ENCODE data around the gene VPS26C. TPM values are rescaled to one million over a fixed set of nuclear protein-coding genes. Genes with fewer than 3 reads are reported as not detected.

The VPS26C gene
- total and polyA plus RNA-seq, 2 of the 13 experiments (the other 11 are each of a cell fraction or from before 2014, with no cell fraction given), result 30.3 to 39.7 TPM

DNA sequence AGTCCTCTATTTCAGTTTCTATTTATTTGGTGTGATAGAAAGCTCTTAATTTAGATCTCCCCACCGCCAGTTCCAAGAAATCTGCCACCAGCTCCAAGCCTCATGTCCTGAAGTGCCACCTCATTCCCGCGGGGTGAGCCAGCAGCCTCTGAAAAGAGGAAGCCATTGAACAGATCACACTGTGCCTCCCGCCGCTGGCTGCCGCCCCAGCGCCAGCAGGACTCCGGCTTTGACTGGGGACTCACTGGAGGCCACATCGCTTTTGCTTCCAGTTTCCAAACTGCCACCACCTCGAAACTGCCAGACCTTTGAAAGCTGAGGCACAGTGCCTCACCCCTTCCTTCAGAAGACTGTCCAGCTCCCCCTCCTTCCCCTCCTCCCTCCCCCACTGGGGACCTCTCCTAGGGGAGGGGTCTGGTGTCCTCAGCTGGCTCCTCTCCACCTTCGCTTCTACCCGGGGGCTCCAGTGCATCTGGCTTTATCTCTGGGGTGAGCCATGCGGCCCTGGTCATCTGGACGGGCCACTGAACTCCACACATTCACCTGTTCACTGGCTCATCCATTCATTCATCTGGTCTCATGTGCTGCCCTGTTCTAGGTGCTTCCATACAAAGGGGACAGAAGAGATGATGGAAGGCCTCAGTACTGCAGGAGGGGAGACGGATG, 58.9 kb downstream of the VPS26C start (continued):
- TF ChIP-seq LRRFIP1 (CRISPR knock-in tag; conservative IDR thresholded peaks at IDR 0.05) (no peak), ASH2L (IDR thresholded peaks at IDR 0.05; ENCODE audit: insufficient read length, low read depth, low read length) (peak; percentile 53), HDAC1 (CRISPR knock-in tag; IDR thresholded peaks at IDR 0.05) (no peak; the same call in 1 of the 2 replicates), FOXM1 (CRISPR knock-in tag; IDR thresholded peaks at IDR 0.05) (no peak)

GRCh38 chr21:37207441-37208009, 59.6 kb downstream of the VPS26C start:
- Histone ChIP-seq H2AFZ (ENCODE audit: low read length) (no peak overlapping the region), H4K20me1 (ENCODE audit: insufficient read depth, low read length) (no peaks in the 10 kb centered on the region), H3K9me3 (ENCODE audit: low read length) (no peaks in the 10 kb centered on the region), H3K27ac (ENCODE audit: extremely low read length, insufficient read depth, low read length) (peak overlapping the region; percentile 66), H3K79me2 (ENCODE audit: insufficient read depth, low read length) (no peaks in the 10 kb centered on the region), H3K27me3 (ENCODE audit: control insufficient read depth in 1 of 2, insufficient read depth in 2 of 2, low read length in 2 of 2) (no peaks in the 10 kb centered on the region), H3K4me1 (ENCODE audit: insufficient read depth, low read length) (peaks cover 45% of the 10 kb centered on the region), H3K9ac (ENCODE audit: insufficient read depth, low read depth, low read length) (peak overlapping the region; percentile 69), H3K36me3 (replicated peaks in 1 of 2; ENCODE audit: control insufficient read depth in 1 of 2, insufficient read depth in 2 of 2, low read length in 2 of 2) (peaks cover 3 to 9% of the 10 kb centered on the region in 2 experiments; a peak in 3 of 5 replicates), H3K4me3 (replicated peaks in 1 of 3; ENCODE audit: insufficient read depth in 1 of 3, low read depth in 2 of 3, low read length in 3 of 3) (peak overlapping the region; percentile 22 to 69 (median 57); a peak in 5 of 6 replicates), H3K4me2 (ENCODE audit: low read depth, low read length) (peak overlapping the region; percentile 88)
- in situ Hi-C loops (cut with HindIII; ENCODE audit: extremely low pct_ligation_motif_present, low pct_unique_long_range_greater_than_20kb), result no loop called here
- DNase-seq (ENCODE audit: low spot score), result peak; percentile 93
- intact Hi-C loops (cut with micrococcal nuclease; ENCODE audit: unreplicated experiment), result loop anchor here (2.0 to 5.0 kb wide), 2 partner anchors 13 to 40 kb away; no protein-coding TSS in a partner anchor
- TSS peak; percentile 68 for BruUV-seq (replicated peaks)
- POLR2A ChIA-PET, result interaction anchor here (0.8 to 2.0 kb wide), 7 partner anchors 11 to 218 kb away, joined by 3 to 11 read pairs (median 3); partner anchors contain the start of genes DYRK1A and VPS26C
- peak; percentile 77 for FAIRE-seq
- CTCF ChIA-PET (ENCODE audit: low intra/inter-chr PET ratio, low total read pairs), result no interaction called here
- peak; percentile 92 for ATAC-seq
- 25% methylated on average over 3 of the region's 6 CpGs for WGBS (ENCODE audit: low lambda C conversion rate)
- no peak for TF ChIP-seq ZNF558 (CRISPR knock-in tag; IDR thresholded peaks at IDR 0.05; ENCODE audit: borderline replicate concordance)
- TF ChIP-seq PCBP1 (IDR thresholded peaks at IDR 0.05; ENCODE audit: borderline replicate concordance, low read depth, low read length), result no peak
- TF ChIP-seq FOXJ3 (CRISPR knock-in tag; IDR thresholded peaks at IDR 0.05; ENCODE audit: borderline replicate concordance), result no peak
- 0 out of 2 replicates have a peak, but pooled peaks have one; percentile 47 for TF ChIP-seq NCOA2 (CRISPR knock-in tag; IDR thresholded peaks at IDR 0.05)
- TF ChIP-seq GABPB1 (CRISPR knock-in tag; IDR thresholded peaks at IDR 0.05), result no peak
- TF ChIP-seq THYN1 (CRISPR knock-in tag; IDR thresholded peaks at IDR 0.05; ENCODE audit: borderline replicate concordance, low read depth), result no peak
- no peak for TF ChIP-seq SMAD3 (CRISPR knock-in tag; IDR thresholded peaks at IDR 0.05)
- TF ChIP-seq PHF8 (CRISPR knock-in tag; IDR thresholded peaks at IDR 0.05), result no peak
- TF ChIP-seq KLF9 (CRISPR knock-in tag; IDR thresholded peaks at IDR 0.05; ENCODE audit: low read depth), result no peak
- TF ChIP-seq NR2F6 (IDR thresholded peaks at IDR 0.05), result 0 out of 2 replicates have a peak, but pooled peaks have one; percentile 19
- no peak for TF ChIP-seq NR2F6 (CRISPR knock-in tag; IDR thresholded peaks at IDR 0.05)
- peak; percentile 60 for TF ChIP-seq ZNF781 (CRISPR knock-in tag; IDR thresholded peaks at IDR 0.05; ENCODE audit: borderline replicate concordance, not compliant biosample characterization)
- TF ChIP-seq SRY (CRISPR knock-in tag; IDR thresholded peaks at IDR 0.05), result no peak; the same call in 1 of the 2 replicates
- 0 out of 2 replicates have a peak, but pooled peaks have one; percentile 27 for TF ChIP-seq HIVEP1 (CRISPR knock-in tag; IDR thresholded peaks at IDR 0.05)
- no peak for TF ChIP-seq CHD2 (IDR thresholded peaks at IDR 0.05; ENCODE audit: low read depth, low read length)
- TF ChIP-seq CBFB (CRISPR knock-in tag; IDR thresholded peaks at IDR 0.05), result no peak

Data from HepG2 (cell line).